ENCODE results near the gene PRTN3.

The PRTN3 gene

GRCh38 chr19:802498-803098 is 38.2 kb upstream of the PRTN3 start:
- peak overlapping the region; percentile 27 for H3K4me3 ChIP-seq (ENCODE audit: low read depth, low read length)
- DNase-seq (ENCODE audit: low read depth), result no peak

GRCh38 chr19:803099-803561 is 37.7 kb upstream of the PRTN3 start:
- no peak for DNase-seq (ENCODE audit: low read depth)
- no peak overlapping the region for H3K4me3 ChIP-seq (ENCODE audit: low read depth, low read length)

GRCh38 chr19:803686-804418 is 36.9 kb upstream of the PRTN3 start:
- H3K4me3 ChIP-seq (ENCODE audit: low read depth, low read length), result no peak overlapping the region
- no peak for DNase-seq (ENCODE audit: low read depth)

GRCh38 chr19:804419-805165 is 36.2 kb upstream of the PRTN3 start:
- DNase-seq (ENCODE audit: low read depth), result no peak
- H3K4me3 ChIP-seq (ENCODE audit: low read depth, low read length), result no peak overlapping the region

GRCh38 chr19:805166-805551 is 35.6 kb upstream of the PRTN3 start:
- no peak overlapping the region for H3K4me3 ChIP-seq (ENCODE audit: low read depth, low read length)
- DNase-seq (ENCODE audit: low read depth), result no peak

GRCh38 chr19:805600-806550 is 34.9 kb upstream of the PRTN3 start:
- no peak for DNase-seq (ENCODE audit: low read depth)
- H3K4me3 ChIP-seq (ENCODE audit: low read depth, low read length), result no peak overlapping the region

GRCh38 chr19:806815-807421 is 33.9 kb upstream of the PRTN3 start:
- no peak for DNase-seq (ENCODE audit: low read depth)
- no peak overlapping the region for H3K4me3 ChIP-seq (ENCODE audit: low read depth, low read length)

- no peak overlapping the region for H3K4me3 ChIP-seq (ENCODE audit: low read depth, low read length)
- no peak for DNase-seq (ENCODE audit: low read depth)
Observed at GRCh38 chr19:807627-808422, 33.0 kb upstream of the PRTN3 start.

GRCh38 chr19:808423-808775 is 32.4 kb upstream of the PRTN3 start:
- DNase-seq (ENCODE audit: low read depth), result no peak
- H3K4me3 ChIP-seq (ENCODE audit: low read depth, low read length), result no peak overlapping the region

GRCh38 chr19:810077-810855 is 30.5 kb upstream of the PRTN3 start:
- no peak overlapping the region for H3K4me3 ChIP-seq (ENCODE audit: low read depth, low read length)
- DNase-seq (ENCODE audit: low read depth), result no peak

GRCh38 chr19:810883-811489 is 29.8 kb upstream of the PRTN3 start:
- DNase-seq (ENCODE audit: low read depth), result no peak
- no peak overlapping the region for H3K4me3 ChIP-seq (ENCODE audit: low read depth, low read length)

- no peak for DNase-seq (ENCODE audit: low read depth)
- H3K4me3 ChIP-seq (ENCODE audit: low read depth, low read length), result no peak overlapping the region
Observed at GRCh38 chr19:811506-812048, 29.2 kb upstream of the PRTN3 start.

- H3K4me3 ChIP-seq (ENCODE audit: low read depth, low read length), result no peak overlapping the region
- DNase-seq (ENCODE audit: low read depth), result no peak
Observed at GRCh38 chr19:812049-812746, 28.6 kb upstream of the PRTN3 start.

GRCh38 chr19:812747-813218 is 28.0 kb upstream of the PRTN3 start:
- no peak overlapping the region for H3K4me3 ChIP-seq (ENCODE audit: low read depth, low read length)
- DNase-seq (ENCODE audit: low read depth), result no peak

GRCh38 chr19:813219-814151 is 27.3 kb upstream of the PRTN3 start:
- DNase-seq (ENCODE audit: low read depth), result no peak

More at GRCh38 chr19:813219-814151, 27.3 kb upstream of the PRTN3 start:
- H3K4me3 ChIP-seq (ENCODE audit: low read depth, low read length), result no peak overlapping the region
